Measurements from ENCODE around the gene TAS2R40.

GRCh38 chr7:143223784-143224183, 1.9 kb downstream of the TAS2R40 start:
- TF ChIP-seq SRF (IDR thresholded peaks at IDR 0.05; ENCODE audit: low read depth in 2 of 2, low read length in 2 of 2): no peak
- TF ChIP-seq TAF1 (IDR thresholded peaks at IDR 0.05; ENCODE audit: borderline replicate concordance, low read depth, low read length): no peak
- TF ChIP-seq RAD21 (IDR thresholded peaks at IDR 0.05; ENCODE audit: insufficient read depth, low read depth, low read length): no peak
- TF ChIP-seq, protein P1, sequence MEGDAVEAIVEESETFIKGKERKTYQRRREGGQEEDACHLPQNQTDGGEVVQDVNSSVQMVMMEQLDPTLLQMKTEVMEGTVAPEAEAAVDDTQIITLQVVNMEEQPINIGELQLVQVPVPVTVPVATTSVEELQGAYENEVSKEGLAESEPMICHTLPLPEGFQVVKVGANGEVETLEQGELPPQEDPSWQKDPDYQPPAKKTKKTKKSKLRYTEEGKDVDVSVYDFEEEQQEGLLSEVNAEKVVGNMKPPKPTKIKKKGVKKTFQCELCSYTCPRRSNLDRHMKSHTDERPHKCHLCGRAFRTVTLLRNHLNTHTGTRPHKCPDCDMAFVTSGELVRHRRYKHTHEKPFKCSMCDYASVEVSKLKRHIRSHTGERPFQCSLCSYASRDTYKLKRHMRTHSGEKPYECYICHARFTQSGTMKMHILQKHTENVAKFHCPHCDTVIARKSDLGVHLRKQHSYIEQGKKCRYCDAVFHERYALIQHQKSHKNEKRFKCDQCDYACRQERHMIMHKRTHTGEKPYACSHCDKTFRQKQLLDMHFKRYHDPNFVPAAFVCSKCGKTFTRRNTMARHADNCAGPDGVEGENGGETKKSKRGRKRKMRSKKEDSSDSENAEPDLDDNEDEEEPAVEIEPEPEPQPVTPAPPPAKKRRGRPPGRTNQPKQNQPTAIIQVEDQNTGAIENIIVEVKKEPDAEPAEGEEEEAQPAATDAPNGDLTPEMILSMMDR (IDR thresholded peaks at IDR 0.05 in 2 of 3, conservative IDR thresholded peaks at IDR 0.05 in 1 of 3; ENCODE audit: control insufficient read depth in 2 of 3, extremely low read depth in 1 of 3, insufficient read depth in 1 of 3, low read depth in 3 of 3, low read length in 3 of 3): no peak
- TF ChIP-seq MXI1 (IDR thresholded peaks at IDR 0.05; ENCODE audit: low read depth, low read length): no peak
- TF ChIP-seq CBFB (IDR thresholded peaks at IDR 0.05; ENCODE audit: low read depth): no peak
- TF ChIP-seq, protein P2, sequence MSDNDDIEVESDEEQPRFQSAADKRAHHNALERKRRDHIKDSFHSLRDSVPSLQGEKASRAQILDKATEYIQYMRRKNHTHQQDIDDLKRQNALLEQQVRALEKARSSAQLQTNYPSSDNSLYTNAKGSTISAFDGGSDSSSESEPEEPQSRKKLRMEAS (IDR thresholded peaks at IDR 0.05; ENCODE audit: low read depth, low read length): no peak
- no peak for TF ChIP-seq EZH2 (IDR thresholded peaks at IDR 0.05; ENCODE audit: borderline replicate concordance, control insufficient read depth, low read depth, low read length)
- no peak for TF ChIP-seq YY1 (IDR thresholded peaks at IDR 0.05; ENCODE audit: low read depth, low read length)
- TF ChIP-seq ZNF592 (IDR thresholded peaks at IDR 0.05): no peak
- no peak for TF ChIP-seq GABPA (IDR thresholded peaks at IDR 0.05; ENCODE audit: low read depth)
